Thyroid gland (tissue), 4 donors: ENCODE measurements around the gene ABI2.

Experiments used
- POLR2A ChIP-seq, 2 donors: fragments of 450-650 bp; IDR thresholded peaks; one replicate each; pipeline ENCODE4 v1.6.1; 2017; ENCODE audit warnings: antibody characterized with exemption in 2 of 2, mild to moderate bottlenecking in 2 of 2, moderate library complexity in 1 of 2
- TF ChIP-seq, protein P1 (sequence below), 6 experiments: fragments of 200-600 bp in 3 of 6; fragments of 450-650 bp in 3 of 6; sonication (generic) in 3 of 6; IDR thresholded peaks; one replicate each; pipeline ENCODE4 v1.5.1; 2016 to 2019; ENCODE audit warnings: antibody characterized with exemption in 6 of 6, mild to moderate bottlenecking in 2 of 6, inconsistent platforms in 1 of 6, moderate library complexity in 1 of 6

- no peak for TF ChIP-seq POLR2A (IDR thresholded peaks at IDR 0.05)
- TF ChIP-seq, protein P1, sequence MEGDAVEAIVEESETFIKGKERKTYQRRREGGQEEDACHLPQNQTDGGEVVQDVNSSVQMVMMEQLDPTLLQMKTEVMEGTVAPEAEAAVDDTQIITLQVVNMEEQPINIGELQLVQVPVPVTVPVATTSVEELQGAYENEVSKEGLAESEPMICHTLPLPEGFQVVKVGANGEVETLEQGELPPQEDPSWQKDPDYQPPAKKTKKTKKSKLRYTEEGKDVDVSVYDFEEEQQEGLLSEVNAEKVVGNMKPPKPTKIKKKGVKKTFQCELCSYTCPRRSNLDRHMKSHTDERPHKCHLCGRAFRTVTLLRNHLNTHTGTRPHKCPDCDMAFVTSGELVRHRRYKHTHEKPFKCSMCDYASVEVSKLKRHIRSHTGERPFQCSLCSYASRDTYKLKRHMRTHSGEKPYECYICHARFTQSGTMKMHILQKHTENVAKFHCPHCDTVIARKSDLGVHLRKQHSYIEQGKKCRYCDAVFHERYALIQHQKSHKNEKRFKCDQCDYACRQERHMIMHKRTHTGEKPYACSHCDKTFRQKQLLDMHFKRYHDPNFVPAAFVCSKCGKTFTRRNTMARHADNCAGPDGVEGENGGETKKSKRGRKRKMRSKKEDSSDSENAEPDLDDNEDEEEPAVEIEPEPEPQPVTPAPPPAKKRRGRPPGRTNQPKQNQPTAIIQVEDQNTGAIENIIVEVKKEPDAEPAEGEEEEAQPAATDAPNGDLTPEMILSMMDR (IDR thresholded peaks at IDR 0.05) = no peak
Measured at GRCh38 chr2:203328760-203329540, 756 bp downstream of the ABI2 start.
